GM12801 (cell line): Measurements from ENCODE around the gene GEMIN4.

Experiments
- TF ChIP-seq, protein P1 (sequence below): IDR thresholded peaks from one replicate; pipeline ENCODE4 v1.5.1; 2011; ENCODE audit warnings: control low read depth; ENCODE audit not compliant: insufficient read length; ENCODE audit errors: extremely low read depth

Gene GEMIN4

DNA sequence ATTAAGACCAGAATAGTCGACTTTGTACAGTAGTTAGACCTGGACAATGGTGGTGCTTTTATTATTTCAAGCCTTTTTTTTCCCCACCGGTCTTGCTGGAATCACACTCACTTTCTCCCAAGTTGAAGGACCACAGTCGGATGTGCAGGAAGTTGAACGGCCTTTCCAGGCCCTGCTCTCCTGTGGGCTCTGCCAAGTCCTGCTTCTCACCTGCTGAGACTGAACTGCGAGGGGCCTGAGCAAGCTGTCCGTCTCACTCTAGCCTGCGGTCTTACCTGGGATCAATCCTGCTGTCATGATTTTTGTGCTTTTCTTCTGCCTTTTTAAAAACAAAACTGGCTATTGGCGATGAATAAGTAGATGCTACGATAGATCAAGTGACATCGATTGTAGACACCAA is 18.3 kb downstream of the GEMIN4 start:
- TF ChIP-seq, protein P1, sequence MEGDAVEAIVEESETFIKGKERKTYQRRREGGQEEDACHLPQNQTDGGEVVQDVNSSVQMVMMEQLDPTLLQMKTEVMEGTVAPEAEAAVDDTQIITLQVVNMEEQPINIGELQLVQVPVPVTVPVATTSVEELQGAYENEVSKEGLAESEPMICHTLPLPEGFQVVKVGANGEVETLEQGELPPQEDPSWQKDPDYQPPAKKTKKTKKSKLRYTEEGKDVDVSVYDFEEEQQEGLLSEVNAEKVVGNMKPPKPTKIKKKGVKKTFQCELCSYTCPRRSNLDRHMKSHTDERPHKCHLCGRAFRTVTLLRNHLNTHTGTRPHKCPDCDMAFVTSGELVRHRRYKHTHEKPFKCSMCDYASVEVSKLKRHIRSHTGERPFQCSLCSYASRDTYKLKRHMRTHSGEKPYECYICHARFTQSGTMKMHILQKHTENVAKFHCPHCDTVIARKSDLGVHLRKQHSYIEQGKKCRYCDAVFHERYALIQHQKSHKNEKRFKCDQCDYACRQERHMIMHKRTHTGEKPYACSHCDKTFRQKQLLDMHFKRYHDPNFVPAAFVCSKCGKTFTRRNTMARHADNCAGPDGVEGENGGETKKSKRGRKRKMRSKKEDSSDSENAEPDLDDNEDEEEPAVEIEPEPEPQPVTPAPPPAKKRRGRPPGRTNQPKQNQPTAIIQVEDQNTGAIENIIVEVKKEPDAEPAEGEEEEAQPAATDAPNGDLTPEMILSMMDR = no peak

DNA sequence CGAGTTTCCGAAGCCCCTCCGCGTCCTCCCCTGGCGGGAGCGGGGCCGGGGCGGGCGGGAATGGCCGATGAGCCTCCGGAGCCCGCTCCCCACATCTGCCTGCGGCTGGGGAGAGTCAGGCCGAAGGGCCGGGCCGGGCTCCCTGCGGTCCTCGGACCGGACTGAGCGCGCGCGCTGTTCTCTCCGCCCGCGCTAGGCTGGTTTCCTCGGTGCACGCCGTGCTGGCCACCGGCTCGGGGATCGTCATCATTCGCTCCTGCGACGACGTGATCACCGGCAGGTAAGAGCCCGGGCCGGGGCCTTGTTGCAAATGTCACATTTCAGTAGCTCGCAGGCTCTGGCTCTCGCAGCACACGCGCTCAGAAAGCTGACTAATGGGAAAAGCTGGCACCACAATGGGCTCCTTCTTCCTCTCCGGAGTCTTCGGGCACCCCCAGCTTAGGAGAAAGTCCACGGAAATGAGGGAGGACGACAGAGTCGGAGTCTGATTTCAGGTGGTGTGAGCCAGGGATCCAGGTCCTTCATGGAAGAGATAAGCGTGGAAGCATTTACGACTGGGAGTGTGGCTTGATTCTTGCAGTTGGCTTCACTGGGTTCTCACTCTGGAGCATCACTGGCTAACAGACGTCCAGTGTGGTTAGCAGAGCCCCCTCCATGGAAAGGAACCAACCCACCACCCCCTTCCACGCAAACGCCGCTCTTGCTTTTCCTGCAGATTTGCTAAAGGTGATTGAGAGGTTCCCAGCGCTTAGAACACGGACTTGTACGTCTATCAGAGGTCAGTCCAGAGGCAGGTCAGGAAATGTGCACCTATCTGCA is 19.0 kb downstream of the GEMIN4 start:
- TF ChIP-seq, protein P1 = no peak

DNA sequence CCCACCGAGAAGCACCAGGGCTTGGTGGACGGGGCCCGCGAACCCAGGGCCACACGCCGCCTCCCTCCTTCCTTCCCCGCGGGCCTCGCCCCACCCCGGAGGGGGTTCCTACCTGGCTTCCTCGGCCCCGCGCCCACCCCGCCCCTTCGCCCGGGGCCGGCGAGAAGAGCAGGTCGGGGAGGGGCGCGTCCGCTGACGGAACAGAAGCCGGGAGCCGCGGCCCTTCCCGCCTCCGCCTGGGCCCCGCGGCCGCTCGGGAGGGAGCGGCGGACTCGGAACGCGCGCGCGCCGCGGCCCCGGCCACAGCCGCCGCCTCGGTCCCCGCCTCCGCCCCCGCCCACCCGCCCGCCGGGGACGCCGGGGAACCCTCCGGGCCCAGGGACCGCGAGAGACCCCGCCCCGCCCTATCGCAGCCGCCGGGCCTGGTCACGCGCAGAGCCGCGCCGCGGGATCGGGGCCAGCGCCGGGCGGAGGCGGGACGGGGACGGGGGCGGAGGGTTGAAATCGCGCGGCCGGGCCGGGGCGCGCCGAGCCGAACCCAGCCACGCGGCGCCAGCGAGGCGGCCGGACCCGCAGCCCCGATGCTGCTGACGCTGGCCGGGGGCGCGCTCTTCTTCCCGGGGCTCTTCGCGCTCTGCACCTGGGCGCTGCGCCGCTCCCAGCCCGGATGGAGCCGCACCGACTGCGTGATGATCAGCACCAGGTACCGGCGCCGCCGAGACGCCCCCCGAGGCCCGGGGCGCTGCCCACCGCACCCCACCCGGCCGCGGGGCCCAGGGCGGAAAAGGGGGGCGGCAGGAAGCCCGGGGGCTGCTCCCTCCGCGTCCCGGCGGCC is 19.8 kb downstream of the GEMIN4 start, which contains the start of gene TLCD3A:
Gene TLCD3A, plus strand, starts transcription at position 530 of the 835 bp plus-strand sequence. Its CDS starts 52 bp downstream, at position 582.
- TF ChIP-seq, protein P1 = no peak

DNA sequence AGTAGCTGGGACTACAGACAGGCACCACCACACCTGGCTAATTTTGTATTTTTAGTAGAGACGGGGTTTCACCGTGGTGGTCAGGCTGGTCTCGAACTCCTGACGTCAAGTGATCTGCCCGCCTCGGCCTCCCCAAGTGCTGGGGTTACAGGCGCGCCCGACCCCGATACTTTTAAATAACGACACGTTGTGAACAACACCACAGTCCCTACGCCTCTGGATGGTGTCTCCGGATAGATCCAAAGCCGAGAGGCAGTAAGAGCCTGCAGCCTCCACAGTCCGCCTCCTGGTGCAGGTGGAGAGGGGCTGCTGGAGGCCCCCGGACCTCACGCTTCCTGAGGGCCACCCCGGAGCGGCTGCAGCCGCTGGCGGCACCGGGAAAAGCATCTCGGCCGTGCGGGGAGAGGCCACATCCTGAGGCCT is 20.4 kb downstream of the GEMIN4 start:
- TF ChIP-seq, protein P1 = no peak

DNA sequence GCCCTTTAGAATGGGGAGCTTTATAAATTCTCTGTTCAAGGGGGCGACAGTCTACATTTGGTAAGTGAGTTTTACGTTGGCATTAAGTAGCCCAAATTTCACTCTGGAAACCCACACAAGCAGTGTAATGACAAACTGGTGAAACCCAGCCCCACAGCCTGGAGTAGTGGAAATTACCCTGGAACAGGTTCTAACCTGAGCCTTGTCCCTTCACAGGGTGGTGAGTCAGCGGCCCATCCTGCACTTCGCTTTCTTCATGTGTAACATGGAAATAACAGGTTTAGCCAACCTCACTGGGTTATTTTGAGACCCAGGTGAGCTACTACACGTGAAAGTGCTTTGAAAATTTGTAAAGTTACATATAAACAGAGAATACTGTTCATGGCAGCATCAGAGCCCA is 23.2 kb downstream of the GEMIN4 start:
- TF ChIP-seq, protein P1 = no peak

DNA sequence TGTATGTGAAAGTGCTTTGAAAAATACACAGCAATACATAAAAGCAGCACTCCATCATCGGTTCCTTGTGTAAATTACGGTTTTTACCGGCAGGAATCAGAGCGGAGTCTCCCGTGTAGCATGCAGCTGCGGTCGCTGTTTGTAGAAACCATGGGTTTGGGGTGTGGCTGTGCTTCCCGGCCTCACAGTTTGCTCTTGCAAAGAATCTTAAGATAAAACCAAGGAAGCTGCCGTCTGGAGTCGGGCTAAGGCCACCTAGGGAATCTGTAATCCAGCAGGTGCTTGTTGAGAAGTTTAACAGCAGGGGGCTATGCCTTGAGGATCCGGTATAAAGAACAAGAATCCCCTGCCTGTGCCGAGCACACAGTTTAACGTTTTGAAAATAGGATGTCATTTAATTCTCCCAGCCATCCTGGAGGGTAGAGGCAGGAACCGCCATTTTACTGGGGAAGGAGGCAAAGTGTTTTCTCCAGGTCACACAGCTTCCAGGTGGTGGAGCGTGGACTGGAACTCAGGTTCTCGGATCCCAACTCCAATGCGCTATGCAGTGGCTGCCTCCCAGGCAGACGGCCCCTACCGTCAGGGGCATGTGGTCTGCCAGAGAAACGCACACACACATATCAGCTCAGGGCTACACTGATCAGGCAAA is 25.7 kb downstream of the GEMIN4 start:
- TF ChIP-seq, protein P1 = no peak

DNA sequence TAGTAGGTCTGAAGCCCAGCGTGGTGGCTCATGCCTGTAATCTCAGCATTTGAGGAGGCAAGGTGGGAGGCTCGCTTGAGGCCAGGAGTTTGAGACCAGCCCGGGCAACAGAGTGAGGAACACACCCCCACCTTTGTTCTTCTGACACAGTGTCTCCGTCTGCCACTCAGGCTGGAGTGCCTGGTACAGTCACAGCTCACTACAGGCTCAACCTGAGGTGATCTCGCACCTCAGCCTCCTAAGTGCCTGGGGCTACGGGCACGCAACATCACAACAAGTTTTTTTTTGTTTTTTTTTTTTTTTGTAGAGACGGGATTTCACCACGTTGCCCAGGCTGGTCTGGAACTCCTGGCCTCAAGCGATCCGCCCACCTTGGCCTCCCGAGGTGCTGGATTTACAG is 26.3 kb downstream of the GEMIN4 start:
- TF ChIP-seq, protein P1 = no peak
